Breast epithelium (tissue), 4 donors: Measurements from ENCODE around the gene NINJ2. TPM values are rescaled to one million over a fixed set of nuclear protein-coding genes. Genes with fewer than 3 reads are reported as not detected.

ENCODE experiments used
- DNase-seq, 2 donors: peaks; one replicate each; pipeline ENCODE4 v3.0.0-alpha.2; 2019; ENCODE audit warnings: low spot score in 2 of 2
- H3K27ac ChIP-seq, 2 donors: fragments of 200-600 bp; sonication (generic) in 1 of 2; one replicate each; pipeline ENCODE4 v1.5.1; 2016 to 2019; ENCODE audit warnings: mild to moderate bottlenecking in 1 of 2
- H3K27me3 ChIP-seq, 2 donors: fragments of 200-600 bp; sonication (generic) in 1 of 2; one replicate each; pipeline versions ENCODE4 v1.5.1 to v1.6.0; 2017 to 2019; ENCODE audit warnings: control low read depth in 1 of 2, mild to moderate bottlenecking in 1 of 2
- H3K36me3 ChIP-seq: fragments of 200-600 bp; one replicate; pipeline ENCODE4 v1.5.1; 2019
- H3K4me1 ChIP-seq, 2 donors: fragments of 200-600 bp; sonication (generic); one replicate each; pipeline ENCODE4 v1.5.1; 2016 to 2019; ENCODE audit warnings: control low read depth in 1 of 2
- H3K4me3 ChIP-seq, 3 donors: fragments of 200-600 bp; sonication (generic); 1 replicate in 2 of 3; 2 replicates in 1 of 3; pipeline ENCODE4 v1.5.1; 2016 to 2019; ENCODE audit warnings: mild to moderate bottlenecking in 3 of 3, moderate library complexity in 2 of 3
- H3K9me3 ChIP-seq, 2 donors: fragments of 200-600 bp; sonication (generic) in 1 of 2; one replicate each; pipeline ENCODE4 v1.5.1; 2016 to 2019; ENCODE audit warnings: control low read depth in 1 of 2
- CTCF ChIP-seq, 3 donors: fragments of 450-650 bp; IDR thresholded peaks; one replicate each; pipeline ENCODE4 v1.5.1; 2016 to 2017; ENCODE audit warnings: antibody characterized with exemption in 3 of 3, mild to moderate bottlenecking in 3 of 3, moderate library complexity in 3 of 3
- POLR2A ChIP-seq: fragments of 450-650 bp; IDR thresholded peaks from one replicate; pipeline ENCODE4 v1.6.1; 2016; ENCODE audit warnings: antibody characterized with exemption, mild to moderate bottlenecking, moderate library complexity
- POLR2AphosphoS5 ChIP-seq, 3 donors: sonication (generic); formaldehyde crosslinking; IDR thresholded peaks; one replicate each; pipeline ENCODE4 v1.6.1; 2017; ENCODE audit warnings: antibody characterized with exemption in 3 of 3
- intact Hi-C: fragments of 100-400 bp; cut with DNase I; formaldehyde crosslinking; loops from one replicate; pipeline ENCODE4 v1.15.1; 2023; ENCODE audit warnings: low total_unique reads
- total RNA-seq, 3 donors: library from RNA; depleted of rRNA; stranded (reverse); fragments of >200 nt; gene quantifications; one replicate each; pipeline ENCODE4 v1.1.0, GENCODE V29; 2016

Gene NINJ2
- total RNA-seq, 3 donors from 2014 or later = 6.3 to 17.0 (median 6.9) TPM

GRCh38 chr12:647385-648085 lies 15.7 kb downstream of the NINJ2 start:
- intact Hi-C loops = no loop called here
- TF ChIP-seq POLR2AphosphoS5 (IDR thresholded peaks at IDR 0.05) (no peak), POLR2A (no peak), CTCF (IDR thresholded peaks at IDR 0.05) (no peak)
- DNase-seq = no peak
- Histone ChIP-seq H3K4me1 (peaks cover 0 to 5% of the 10 kb centered on the region in 2 donors), H3K9me3 (no peaks in the 10 kb centered on the region), H3K27ac (peak overlapping the region; percentile 90 to 98), H3K27me3 (no peaks in the 10 kb centered on the region), H3K4me3 (no peak overlapping the region), H3K36me3 (no peaks in the 10 kb centered on the region)

GRCh38 chr12:646442-647384 lies 16.5 kb downstream of the NINJ2 start:
- Histone ChIP-seq H3K4me3 (peak overlapping the region in 1 of 3 donors; percentile 46), H3K27me3 (no peaks in the 10 kb centered on the region), H3K27ac (peak overlapping the region; percentile 90 to 98), H3K9me3 (no peaks in the 10 kb centered on the region), H3K36me3 (no peaks in the 10 kb centered on the region), H3K4me1 (peaks cover 0 to 5% of the 10 kb centered on the region in 2 donors)
- intact Hi-C loops = no loop called here
- DNase-seq = no peak
- TF ChIP-seq CTCF (IDR thresholded peaks at IDR 0.05) = no peak
- peak in 1 of 3 donors; percentile 68 for TF ChIP-seq POLR2AphosphoS5 (IDR thresholded peaks at IDR 0.05)

- Histone ChIP-seq H3K27me3 (no peaks in the 10 kb centered on the region), H3K4me3 (peak overlapping the region in 1 of 3 donors; percentile 46), H3K9me3 (no peaks in the 10 kb centered on the region), H3K36me3 (no peaks in the 10 kb centered on the region), H3K27ac (peak overlapping the region; percentile 90 to 98), H3K4me1 (peaks cover 0 to 5% of the 10 kb centered on the region in 2 donors)
- TF ChIP-seq CTCF (IDR thresholded peaks at IDR 0.05) = no peak
- peak in 1 of 3 donors; percentile 14 for TF ChIP-seq POLR2AphosphoS5 (IDR thresholded peaks at IDR 0.05)
- TF ChIP-seq POLR2A = no peak
- DNase-seq = no peak
- intact Hi-C loops = no loop called here
Observed at GRCh38 chr12:645563-646071, 17.6 kb downstream of the NINJ2 start.

- peaks cover 0 to 5% of the 10 kb centered on the region in 2 donors for H3K4me1 ChIP-seq
- no peaks in the 10 kb centered on the region for H3K9me3 ChIP-seq
- intact Hi-C loops = no loop called here
- H3K4me3 ChIP-seq = no peak overlapping the region
- TF ChIP-seq CTCF (IDR thresholded peaks at IDR 0.05) (no peak), POLR2A (no peak), POLR2AphosphoS5 (IDR thresholded peaks at IDR 0.05) (no peak)
- DNase-seq = no peak
- no peaks in the 10 kb centered on the region for H3K36me3 ChIP-seq
- no peaks in the 10 kb centered on the region for H3K27me3 ChIP-seq
- peak overlapping the region; percentile 90 to 98 for H3K27ac ChIP-seq
Observed at GRCh38 chr12:644818-645552, 18.3 kb downstream of the NINJ2 start.
